Measurements from ENCODE around the gene DDAH1. TPM values are rescaled to one million over a fixed set of nuclear protein-coding genes. Genes with fewer than 3 reads are reported as not detected.

Gene DDAH1
- total RNA-seq, 1 donor from 2014 or later, result 12.0 TPM

GRCh38 chr1:85368073-85368770, 96.7 kb downstream of the DDAH1 start:
- H3K27me3 ChIP-seq (ENCODE audit: control insufficient read depth in 3 of 3, insufficient read depth in 3 of 3, low read length in 3 of 3), result no peaks in the 10 kb centered on the region
- peaks cover 5 to 7% (median 7%) of the 10 kb centered on the region in 3 donors for H3K4me1 ChIP-seq (ENCODE audit: control insufficient read depth in 3 of 3, insufficient read depth in 3 of 3, low read length in 3 of 3)
- H3K27ac ChIP-seq (ENCODE audit: low read depth, low read length), result no peak overlapping the region
- no peak overlapping the region for H3K9ac ChIP-seq (ENCODE audit: low read depth in 1 of 3, low read length in 3 of 3)
- no peaks in the 10 kb centered on the region for H3K36me3 ChIP-seq (ENCODE audit: control insufficient read depth in 3 of 3, insufficient read depth in 3 of 3, low read length in 3 of 3)
- no peaks in the 10 kb centered on the region for H3K9me3 ChIP-seq (ENCODE audit: control insufficient read depth in 3 of 3, low read length in 3 of 3)
- no peak overlapping the region for H3K4me3 ChIP-seq (ENCODE audit: low read length in 3 of 3)

GRCh38 chr1:85366391-85367170, 98.4 kb downstream of the DDAH1 start:
- Histone ChIP-seq H3K36me3 (ENCODE audit: control insufficient read depth in 3 of 3, insufficient read depth in 3 of 3, low read length in 3 of 3) (no peaks in the 10 kb centered on the region), H3K9me3 (ENCODE audit: control insufficient read depth in 3 of 3, low read length in 3 of 3) (no peaks in the 10 kb centered on the region), H3K27ac (ENCODE audit: low read depth, low read length) (no peak overlapping the region), H3K4me1 (ENCODE audit: control insufficient read depth in 3 of 3, insufficient read depth in 3 of 3, low read length in 3 of 3) (peaks cover 4 to 9% (median 7%) of the 10 kb centered on the region in 3 donors), H3K4me3 (ENCODE audit: low read length in 3 of 3) (no peak overlapping the region), H3K9ac (ENCODE audit: low read depth in 1 of 3, low read length in 3 of 3) (no peak overlapping the region), H3K27me3 (ENCODE audit: control insufficient read depth in 3 of 3, insufficient read depth in 3 of 3, low read length in 3 of 3) (no peaks in the 10 kb centered on the region)

- H3K9me3 ChIP-seq (ENCODE audit: control insufficient read depth in 3 of 3, low read length in 3 of 3), result no peaks in the 10 kb centered on the region
- no peak overlapping the region for H3K9ac ChIP-seq (ENCODE audit: low read depth in 1 of 3, low read length in 3 of 3)
- H3K27me3 ChIP-seq (ENCODE audit: control insufficient read depth in 3 of 3, insufficient read depth in 3 of 3, low read length in 3 of 3), result no peaks in the 10 kb centered on the region
- no peak overlapping the region for H3K4me3 ChIP-seq (ENCODE audit: low read length in 3 of 3)
- H3K4me1 ChIP-seq (ENCODE audit: control insufficient read depth in 3 of 3, insufficient read depth in 3 of 3, low read length in 3 of 3), result peaks cover 9 to 17% (median 12%) of the 10 kb centered on the region in 3 donors
- no peaks in the 10 kb centered on the region for H3K36me3 ChIP-seq (ENCODE audit: control insufficient read depth in 3 of 3, insufficient read depth in 3 of 3, low read length in 3 of 3)
- H3K27ac ChIP-seq (ENCODE audit: low read depth, low read length), result no peak overlapping the region
Measured at GRCh38 chr1:85365851-85366250, 99.1 kb downstream of the DDAH1 start.

- Histone ChIP-seq H3K4me3 (ENCODE audit: low read length in 3 of 3) (no peak overlapping the region), H3K9ac (ENCODE audit: low read depth in 1 of 3, low read length in 3 of 3) (no peak overlapping the region), H3K36me3 (ENCODE audit: control insufficient read depth in 3 of 3, insufficient read depth in 3 of 3, low read length in 3 of 3) (no peaks in the 10 kb centered on the region), H3K27me3 (ENCODE audit: control insufficient read depth in 3 of 3, insufficient read depth in 3 of 3, low read length in 3 of 3) (no peaks in the 10 kb centered on the region), H3K27ac (ENCODE audit: low read depth, low read length) (peak overlapping the region; percentile 37), H3K9me3 (ENCODE audit: control insufficient read depth in 3 of 3, low read length in 3 of 3) (no peaks in the 10 kb centered on the region), H3K4me1 (ENCODE audit: control insufficient read depth in 3 of 3, insufficient read depth in 3 of 3, low read length in 3 of 3) (peaks cover 13 to 23% (median 16%) of the 10 kb centered on the region in 3 donors)
Measured at GRCh38 chr1:85363521-85363920, 101.4 kb downstream of the DDAH1 start.

- Histone ChIP-seq H3K27me3 (ENCODE audit: control insufficient read depth in 3 of 3, insufficient read depth in 3 of 3, low read length in 3 of 3) (no peaks in the 10 kb centered on the region), H3K4me1 (ENCODE audit: control insufficient read depth in 3 of 3, insufficient read depth in 3 of 3, low read length in 3 of 3) (peaks cover 13 to 23% (median 16%) of the 10 kb centered on the region in 3 donors), H3K27ac (ENCODE audit: low read depth, low read length) (peak overlapping the region; percentile 37), H3K36me3 (ENCODE audit: control insufficient read depth in 3 of 3, insufficient read depth in 3 of 3, low read length in 3 of 3) (no peaks in the 10 kb centered on the region), H3K9ac (ENCODE audit: low read depth in 1 of 3, low read length in 3 of 3) (no peak overlapping the region), H3K9me3 (ENCODE audit: control insufficient read depth in 3 of 3, low read length in 3 of 3) (no peaks in the 10 kb centered on the region), H3K4me3 (ENCODE audit: low read length in 3 of 3) (no peak overlapping the region)
Measured at GRCh38 chr1:85363092-85363491, 101.9 kb downstream of the DDAH1 start.

GRCh38 chr1:85361606-85362296, 103.2 kb downstream of the DDAH1 start:
- H3K27me3 ChIP-seq (ENCODE audit: control insufficient read depth in 3 of 3, insufficient read depth in 3 of 3, low read length in 3 of 3), result no peaks in the 10 kb centered on the region
- H3K9ac ChIP-seq (ENCODE audit: low read depth in 1 of 3, low read length in 3 of 3), result no peak overlapping the region
- H3K4me1 ChIP-seq (ENCODE audit: control insufficient read depth in 3 of 3, insufficient read depth in 3 of 3, low read length in 3 of 3), result peaks cover 13 to 23% (median 16%) of the 10 kb centered on the region in 3 donors
- H3K27ac ChIP-seq (ENCODE audit: low read depth, low read length), result no peak overlapping the region
- H3K4me3 ChIP-seq (ENCODE audit: low read length in 3 of 3), result no peak overlapping the region
- no peaks in the 10 kb centered on the region for H3K9me3 ChIP-seq (ENCODE audit: control insufficient read depth in 3 of 3, low read length in 3 of 3)
- H3K36me3 ChIP-seq (ENCODE audit: control insufficient read depth in 3 of 3, insufficient read depth in 3 of 3, low read length in 3 of 3), result no peaks in the 10 kb centered on the region

- Histone ChIP-seq H3K36me3 (ENCODE audit: control insufficient read depth in 3 of 3, insufficient read depth in 3 of 3, low read length in 3 of 3) (no peaks in the 10 kb centered on the region), H3K4me1 (ENCODE audit: control insufficient read depth in 3 of 3, insufficient read depth in 3 of 3, low read length in 3 of 3) (peaks cover 13 to 23% (median 16%) of the 10 kb centered on the region in 3 donors), H3K4me3 (ENCODE audit: low read length in 3 of 3) (no peak overlapping the region), H3K27ac (ENCODE audit: low read depth, low read length) (peak overlapping the region; percentile 46), H3K27me3 (ENCODE audit: control insufficient read depth in 3 of 3, insufficient read depth in 3 of 3, low read length in 3 of 3) (no peaks in the 10 kb centered on the region), H3K9ac (ENCODE audit: low read depth in 1 of 3, low read length in 3 of 3) (no peak overlapping the region), H3K9me3 (ENCODE audit: control insufficient read depth in 3 of 3, low read length in 3 of 3) (no peaks in the 10 kb centered on the region)
Measured at GRCh38 chr1:85360730-85361493, 104.0 kb downstream of the DDAH1 start.

GRCh38 chr1:85359874-85360721, 104.9 kb downstream of the DDAH1 start:
- Histone ChIP-seq H3K4me3 (ENCODE audit: low read length in 3 of 3) (no peak overlapping the region), H3K27me3 (ENCODE audit: control insufficient read depth in 3 of 3, insufficient read depth in 3 of 3, low read length in 3 of 3) (no peaks in the 10 kb centered on the region), H3K9ac (ENCODE audit: low read depth in 1 of 3, low read length in 3 of 3) (peak overlapping the region in 1 of 3 donors; percentile 8), H3K9me3 (ENCODE audit: control insufficient read depth in 3 of 3, low read length in 3 of 3) (no peaks in the 10 kb centered on the region), H3K27ac (ENCODE audit: low read depth, low read length) (peak overlapping the region; percentile 46), H3K36me3 (ENCODE audit: control insufficient read depth in 3 of 3, insufficient read depth in 3 of 3, low read length in 3 of 3) (no peaks in the 10 kb centered on the region), H3K4me1 (ENCODE audit: control insufficient read depth in 3 of 3, insufficient read depth in 3 of 3, low read length in 3 of 3) (peaks cover 13 to 23% (median 16%) of the 10 kb centered on the region in 3 donors)
